ENCODE data around the gene NDUFA11. TPM values are rescaled to one million over a fixed set of nuclear protein-coding genes. Genes with fewer than 3 reads are reported as not detected.
A peak's percentile ranks its signal among the peaks of the same experiment; 100 is the strongest.

Gene NDUFA11
- total and polyA plus RNA-seq, 2 of the 13 experiments (the other 11 are each of a cell fraction or from before 2014, with no cell fraction given), result 286 to 378 TPM

DNA sequence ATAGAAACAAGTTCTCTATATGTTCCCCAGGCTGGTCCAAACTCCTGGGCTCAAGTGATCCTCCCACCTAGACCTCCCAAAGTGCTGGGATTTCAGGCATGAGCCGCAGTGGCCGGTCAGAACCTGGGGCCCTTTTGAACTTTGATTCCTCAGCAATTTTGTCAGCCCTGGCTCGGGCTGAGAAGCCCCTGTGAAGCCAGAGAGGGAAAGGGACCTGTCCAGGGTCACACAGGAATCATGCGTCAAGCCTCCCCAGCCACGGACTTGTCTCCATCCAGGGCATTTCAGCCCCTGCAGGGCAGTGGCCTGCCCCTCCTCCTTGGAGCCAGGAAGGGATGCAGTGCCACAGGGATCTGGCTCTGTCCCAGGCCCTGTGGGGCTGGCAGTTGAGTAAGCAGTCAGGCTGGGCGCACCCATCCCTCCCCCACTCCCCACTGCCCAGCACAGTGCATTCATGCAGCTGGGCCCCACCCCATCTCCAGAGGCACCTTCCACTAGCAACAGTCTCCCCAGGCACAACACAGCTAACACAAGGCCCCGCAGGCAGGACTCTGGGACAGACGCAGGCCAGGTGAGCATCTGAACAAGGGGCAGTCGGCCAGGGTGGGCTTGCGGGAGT is 10.3 kb upstream of the NDUFA11 start, which contains the start of gene CAPS (continued):
- TF ChIP-seq REL (CRISPR knock-in tag; conservative IDR thresholded peaks at IDR 0.05), result no peak
- TF ChIP-seq RFX1 (IDR thresholded peaks at IDR 0.05), result no peak
- TF ChIP-seq, protein P1, sequence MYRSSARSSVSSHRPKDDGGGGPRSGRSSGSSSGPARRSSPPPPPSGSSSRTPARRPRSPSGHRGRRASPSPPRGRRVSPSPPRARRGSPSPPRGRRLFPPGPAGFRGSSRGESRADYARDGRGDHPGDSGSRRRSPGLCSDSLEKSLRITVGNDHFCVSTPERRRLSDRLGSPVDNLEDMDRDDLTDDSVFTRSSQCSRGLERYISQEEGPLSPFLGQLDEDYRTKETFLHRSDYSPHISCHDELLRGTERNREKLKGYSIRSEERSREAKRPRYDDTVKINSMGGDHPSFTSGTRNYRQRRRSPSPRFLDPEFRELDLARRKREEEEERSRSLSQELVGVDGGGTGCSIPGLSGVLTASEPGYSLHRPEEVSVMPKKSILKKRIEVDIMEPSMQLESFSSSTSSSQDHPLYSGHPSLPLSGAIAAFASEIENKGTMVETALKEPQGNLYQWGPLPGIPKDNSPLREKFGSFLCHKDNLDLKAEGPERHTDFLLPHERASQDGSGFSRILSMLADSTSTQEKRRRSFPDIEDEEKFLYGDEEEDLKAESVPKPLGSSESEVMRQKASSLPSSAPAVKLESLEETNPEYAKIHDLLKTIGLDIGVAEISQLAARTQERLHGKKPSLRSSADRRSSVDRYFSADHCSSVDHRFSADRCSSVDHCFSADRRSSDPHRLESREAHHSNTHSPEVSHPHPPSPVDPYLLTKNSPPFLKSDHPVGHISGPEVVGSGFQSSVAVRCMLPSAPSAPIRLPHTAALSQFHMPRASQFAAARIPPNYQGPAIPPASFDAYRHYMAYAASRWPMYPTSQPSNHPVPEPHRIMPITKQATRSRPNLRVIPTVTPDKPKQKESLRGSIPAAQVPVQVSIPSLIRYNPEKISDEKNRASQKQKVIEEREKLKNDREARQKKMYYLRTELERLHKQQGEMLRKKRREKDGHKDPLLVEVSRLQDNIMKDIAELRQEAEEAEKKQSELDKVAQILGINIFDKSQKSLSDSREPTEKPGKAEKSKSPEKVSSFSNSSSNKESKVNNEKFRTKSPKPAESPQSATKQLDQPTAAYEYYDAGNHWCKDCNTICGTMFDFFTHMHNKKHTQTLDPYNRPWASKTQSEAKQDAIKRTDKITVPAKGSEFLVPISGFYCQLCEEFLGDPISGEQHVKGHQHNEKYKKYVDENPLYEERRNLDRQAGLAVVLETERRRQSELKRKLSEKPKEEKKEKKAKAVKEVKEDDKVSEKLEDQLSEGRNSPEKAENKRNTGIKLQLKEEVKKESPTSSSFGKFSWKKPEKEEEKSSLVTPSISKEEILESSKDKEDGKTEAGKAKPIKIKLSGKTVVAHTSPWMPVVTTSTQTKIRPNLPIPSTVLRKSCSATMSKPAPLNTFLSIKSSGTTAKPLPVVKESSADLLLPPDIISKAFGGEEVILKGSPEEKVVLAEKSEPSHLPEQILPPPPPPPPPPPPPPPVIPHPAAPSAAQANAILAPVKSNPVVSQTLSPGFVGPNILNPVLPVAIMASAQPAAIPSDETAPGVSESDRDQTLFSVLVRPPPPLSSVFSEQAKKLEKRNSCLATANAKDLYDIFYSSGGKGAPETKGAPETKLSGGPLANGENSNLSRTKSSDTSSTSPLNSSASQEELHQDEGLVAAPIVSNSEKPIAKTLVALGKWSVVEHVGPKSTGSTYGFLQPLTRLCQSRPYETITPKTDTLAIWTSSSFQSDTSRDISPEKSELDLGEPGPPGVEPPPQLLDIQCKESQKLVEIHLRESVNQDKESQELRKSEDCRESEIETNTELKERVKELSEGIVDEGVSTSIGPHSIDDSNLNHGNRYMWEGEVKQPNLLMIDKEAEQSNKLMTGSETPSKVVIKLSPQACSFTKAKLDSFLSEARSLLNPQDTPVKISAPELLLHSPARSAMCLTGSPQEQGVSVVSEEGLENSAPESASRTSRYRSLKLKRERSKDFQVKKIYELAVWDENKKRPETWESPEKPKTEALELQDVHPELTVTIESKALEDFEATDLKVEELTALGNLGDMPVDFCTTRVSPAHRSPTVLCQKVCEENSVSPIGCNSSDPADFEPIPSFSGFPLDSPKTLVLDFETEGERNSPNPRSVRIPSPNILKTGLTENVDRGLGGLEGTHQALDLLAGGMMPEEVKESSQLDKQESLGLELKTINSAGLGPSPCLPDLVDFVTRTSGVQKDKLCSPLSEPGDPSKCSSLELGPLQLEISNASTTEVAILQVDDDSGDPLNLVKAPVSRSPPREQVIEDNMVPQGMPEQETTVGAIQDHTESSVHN (CRISPR knock-in tag; IDR thresholded peaks at IDR 0.05), result no peak
- TF ChIP-seq, protein P2, sequence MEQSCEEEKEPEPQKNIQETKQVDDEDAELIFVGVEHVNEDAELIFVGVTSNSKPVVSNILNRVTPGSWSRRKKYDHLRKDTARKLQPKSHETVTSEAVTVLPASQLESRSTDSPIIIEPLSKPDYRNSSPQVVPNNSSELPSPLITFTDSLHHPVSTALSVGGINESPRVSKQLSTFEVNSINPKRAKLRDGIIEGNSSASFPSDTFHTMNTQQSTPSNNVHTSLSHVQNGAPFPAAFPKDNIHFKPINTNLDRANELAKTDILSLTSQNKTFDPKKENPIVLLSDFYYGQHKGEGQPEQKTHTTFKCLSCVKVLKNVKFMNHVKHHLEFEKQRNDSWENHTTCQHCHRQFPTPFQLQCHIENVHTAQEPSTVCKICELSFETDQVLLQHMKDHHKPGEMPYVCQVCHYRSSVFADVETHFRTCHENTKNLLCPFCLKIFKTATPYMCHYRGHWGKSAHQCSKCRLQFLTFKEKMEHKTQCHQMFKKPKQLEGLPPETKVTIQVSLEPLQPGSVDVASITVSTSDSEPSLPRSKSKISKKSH (CRISPR knock-in tag; IDR thresholded peaks at IDR 0.05; ENCODE audit: borderline replicate concordance), result 0 out of 2 replicates have a peak, but pooled peaks have one; percentile 3
- TF ChIP-seq, protein P3, sequence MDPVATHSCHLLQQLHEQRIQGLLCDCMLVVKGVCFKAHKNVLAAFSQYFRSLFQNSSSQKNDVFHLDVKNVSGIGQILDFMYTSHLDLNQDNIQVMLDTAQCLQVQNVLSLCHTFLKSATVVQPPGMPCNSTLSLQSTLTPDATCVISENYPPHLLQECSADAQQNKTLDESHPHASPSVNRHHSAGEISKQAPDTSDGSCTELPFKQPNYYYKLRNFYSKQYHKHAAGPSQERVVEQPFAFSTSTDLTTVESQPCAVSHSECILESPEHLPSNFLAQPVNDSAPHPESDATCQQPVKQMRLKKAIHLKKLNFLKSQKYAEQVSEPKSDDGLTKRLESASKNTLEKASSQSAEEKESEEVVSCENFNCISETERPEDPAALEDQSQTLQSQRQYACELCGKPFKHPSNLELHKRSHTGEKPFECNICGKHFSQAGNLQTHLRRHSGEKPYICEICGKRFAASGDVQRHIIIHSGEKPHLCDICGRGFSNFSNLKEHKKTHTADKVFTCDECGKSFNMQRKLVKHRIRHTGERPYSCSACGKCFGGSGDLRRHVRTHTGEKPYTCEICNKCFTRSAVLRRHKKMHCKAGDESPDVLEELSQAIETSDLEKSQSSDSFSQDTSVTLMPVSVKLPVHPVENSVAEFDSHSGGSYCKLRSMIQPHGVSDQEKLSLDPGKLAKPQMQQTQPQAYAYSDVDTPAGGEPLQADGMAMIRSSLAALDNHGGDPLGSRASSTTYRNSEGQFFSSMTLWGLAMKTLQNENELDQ (CRISPR knock-in tag; IDR thresholded peaks at IDR 0.05; ENCODE audit: borderline replicate concordance), result no peak
- TF ChIP-seq, protein P4, sequence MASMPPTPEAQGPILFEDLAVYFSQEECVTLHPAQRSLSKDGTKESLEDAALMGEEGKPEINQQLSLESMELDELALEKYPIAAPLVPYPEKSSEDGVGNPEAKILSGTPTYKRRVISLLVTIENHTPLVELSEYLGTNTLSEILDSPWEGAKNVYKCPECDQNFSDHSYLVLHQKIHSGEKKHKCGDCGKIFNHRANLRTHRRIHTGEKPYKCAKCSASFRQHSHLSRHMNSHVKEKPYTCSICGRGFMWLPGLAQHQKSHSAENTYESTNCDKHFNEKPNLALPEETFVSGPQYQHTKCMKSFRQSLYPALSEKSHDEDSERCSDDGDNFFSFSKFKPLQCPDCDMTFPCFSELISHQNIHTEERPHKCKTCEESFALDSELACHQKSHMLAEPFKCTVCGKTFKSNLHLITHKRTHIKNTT (CRISPR knock-in tag; IDR thresholded peaks at IDR 0.05), result no peak
- TF ChIP-seq, protein P5, sequence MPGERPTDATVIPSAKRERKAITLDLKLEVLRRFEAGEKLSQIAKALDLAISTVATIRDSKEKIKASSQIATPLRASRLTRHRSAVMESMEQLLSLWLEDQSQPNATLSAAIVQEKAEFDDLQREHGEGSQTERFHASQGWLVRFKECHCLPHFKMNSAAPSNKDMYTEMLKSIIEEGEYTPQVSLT (CRISPR knock-in tag; IDR thresholded peaks at IDR 0.05; ENCODE audit: borderline replicate concordance, low read depth), result no peak
- 0 out of 2 replicates have a peak, but pooled peaks have one; percentile 27 for TF ChIP-seq KDM5B (CRISPR knock-in tag; IDR thresholded peaks at IDR 0.05; ENCODE audit: borderline replicate concordance)
- no peak for TF ChIP-seq KDM2A (CRISPR knock-in tag; IDR thresholded peaks at IDR 0.05; ENCODE audit: borderline replicate concordance, low read depth)
- no peak for TF ChIP-seq ZNF460 (CRISPR knock-in tag; IDR thresholded peaks at IDR 0.05; ENCODE audit: borderline replicate concordance)
- TF ChIP-seq, protein P6, sequence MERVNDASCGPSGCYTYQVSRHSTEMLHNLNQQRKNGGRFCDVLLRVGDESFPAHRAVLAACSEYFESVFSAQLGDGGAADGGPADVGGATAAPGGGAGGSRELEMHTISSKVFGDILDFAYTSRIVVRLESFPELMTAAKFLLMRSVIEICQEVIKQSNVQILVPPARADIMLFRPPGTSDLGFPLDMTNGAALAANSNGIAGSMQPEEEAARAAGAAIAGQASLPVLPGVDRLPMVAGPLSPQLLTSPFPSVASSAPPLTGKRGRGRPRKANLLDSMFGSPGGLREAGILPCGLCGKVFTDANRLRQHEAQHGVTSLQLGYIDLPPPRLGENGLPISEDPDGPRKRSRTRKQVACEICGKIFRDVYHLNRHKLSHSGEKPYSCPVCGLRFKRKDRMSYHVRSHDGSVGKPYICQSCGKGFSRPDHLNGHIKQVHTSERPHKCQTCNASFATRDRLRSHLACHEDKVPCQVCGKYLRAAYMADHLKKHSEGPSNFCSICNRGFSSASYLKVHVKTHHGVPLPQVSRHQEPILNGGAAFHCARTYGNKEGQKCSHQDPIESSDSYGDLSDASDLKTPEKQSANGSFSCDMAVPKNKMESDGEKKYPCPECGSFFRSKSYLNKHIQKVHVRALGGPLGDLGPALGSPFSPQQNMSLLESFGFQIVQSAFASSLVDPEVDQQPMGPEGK (CRISPR knock-in tag; IDR thresholded peaks at IDR 0.05), result peak; percentile 14; the same call in 1 of the 2 replicates
